Suprapubic skin (tissue), 4 donors: ENCODE results near the gene PBOV1. TPM values are rescaled to one million over a fixed set of nuclear protein-coding genes. Genes with fewer than 3 reads are reported as not detected.

Experiments used
- DNase-seq, 2 donors: peaks; one replicate each; pipeline ENCODE4 v3.0.0-alpha.2; 2019; ENCODE audit warnings: low spot score in 2 of 2
- H3K27ac ChIP-seq: fragments of 200-600 bp; sonication (generic); one replicate; pipeline ENCODE4 v1.5.1; 2019
- H3K27me3 ChIP-seq: fragments of 200-600 bp; sonication (generic); one replicate; pipeline ENCODE4 v1.5.1; 2019
- H3K36me3 ChIP-seq: fragments of 200-600 bp; sonication (generic); one replicate; pipeline ENCODE4 v1.5.1; 2019
- H3K4me1 ChIP-seq: fragments of 200-600 bp; sonication (generic); one replicate; pipeline ENCODE4 v1.5.1; 2019
- H3K4me3 ChIP-seq: fragments of 200-600 bp; sonication (generic); one replicate; pipeline ENCODE4 v1.5.1; 2019; ENCODE audit warnings: mild to moderate bottlenecking
- H3K9me3 ChIP-seq: fragments of 200-600 bp; sonication (generic); one replicate; pipeline ENCODE4 v1.5.1; 2019
- EP300 ChIP-seq: sonication (generic); formaldehyde crosslinking; IDR thresholded peaks from one replicate; pipeline ENCODE4 v1.6.1; 2017; ENCODE audit warnings: antibody characterized with exemption
- POLR2A ChIP-seq, 2 donors: fragments of 450-650 bp; IDR thresholded peaks; one replicate each; pipeline ENCODE4 v1.6.1; 2017; ENCODE audit warnings: antibody characterized with exemption in 2 of 2, mild to moderate bottlenecking in 2 of 2, moderate library complexity in 2 of 2
- POLR2AphosphoS5 ChIP-seq, 3 donors: sonication (generic); formaldehyde crosslinking; IDR thresholded peaks; one replicate each; pipeline ENCODE4 v1.6.1; 2017; ENCODE audit warnings: antibody characterized with exemption in 3 of 3
- WGBS: methylation state at CpG from one replicate; pipeline ENCODE4 v1.1.5; 2018; 5-methylcytosine and 5-hydroxymethylcytosine counted together
- total RNA-seq, 4 donors: library from RNA; depleted of rRNA; stranded (reverse); fragments of >200 nt; gene quantifications; one replicate each; pipeline ENCODE4 v1.1.0, GENCODE V29; 2016
- TF ChIP-seq, protein P1 (sequence below), 2 donors: fragments of 200-600 bp in 1 of 2; fragments of 450-650 bp in 1 of 2; sonication (generic) in 1 of 2; IDR thresholded peaks; one replicate each; pipeline ENCODE4 v1.5.1; 2016 to 2019; ENCODE audit warnings: antibody characterized with exemption in 2 of 2, mild to moderate bottlenecking in 1 of 2, moderate library complexity in 1 of 2

The PBOV1 gene
- total RNA-seq, 4 donors from 2014 or later: not detected

GRCh38 chr6:138187156-138187555, 31.1 kb downstream of the PBOV1 start:
- no peaks in the 10 kb centered on the region for H3K9me3 ChIP-seq
- no peak overlapping the region for H3K27ac ChIP-seq
- H3K4me1 ChIP-seq: no peaks in the 10 kb centered on the region
- H3K27me3 ChIP-seq: no peaks in the 10 kb centered on the region
- H3K4me3 ChIP-seq: no peak overlapping the region
- DNase-seq: no peak
- TF ChIP-seq POLR2A (IDR thresholded peaks at IDR 0.05) (no peak), EP300 (no peak), POLR2AphosphoS5 (IDR thresholded peaks at IDR 0.05) (no peak)
- TF ChIP-seq, protein P1, sequence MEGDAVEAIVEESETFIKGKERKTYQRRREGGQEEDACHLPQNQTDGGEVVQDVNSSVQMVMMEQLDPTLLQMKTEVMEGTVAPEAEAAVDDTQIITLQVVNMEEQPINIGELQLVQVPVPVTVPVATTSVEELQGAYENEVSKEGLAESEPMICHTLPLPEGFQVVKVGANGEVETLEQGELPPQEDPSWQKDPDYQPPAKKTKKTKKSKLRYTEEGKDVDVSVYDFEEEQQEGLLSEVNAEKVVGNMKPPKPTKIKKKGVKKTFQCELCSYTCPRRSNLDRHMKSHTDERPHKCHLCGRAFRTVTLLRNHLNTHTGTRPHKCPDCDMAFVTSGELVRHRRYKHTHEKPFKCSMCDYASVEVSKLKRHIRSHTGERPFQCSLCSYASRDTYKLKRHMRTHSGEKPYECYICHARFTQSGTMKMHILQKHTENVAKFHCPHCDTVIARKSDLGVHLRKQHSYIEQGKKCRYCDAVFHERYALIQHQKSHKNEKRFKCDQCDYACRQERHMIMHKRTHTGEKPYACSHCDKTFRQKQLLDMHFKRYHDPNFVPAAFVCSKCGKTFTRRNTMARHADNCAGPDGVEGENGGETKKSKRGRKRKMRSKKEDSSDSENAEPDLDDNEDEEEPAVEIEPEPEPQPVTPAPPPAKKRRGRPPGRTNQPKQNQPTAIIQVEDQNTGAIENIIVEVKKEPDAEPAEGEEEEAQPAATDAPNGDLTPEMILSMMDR (IDR thresholded peaks at IDR 0.05): no peak
- no peaks in the 10 kb centered on the region for H3K36me3 ChIP-seq
- 93% methylated on average over 4 of the region's 4 CpGs for WGBS

- H3K27me3 ChIP-seq: no peaks in the 10 kb centered on the region
- DNase-seq: no peak
- no peak overlapping the region for H3K4me3 ChIP-seq
- H3K27ac ChIP-seq: no peak overlapping the region
- H3K4me1 ChIP-seq: no peaks in the 10 kb centered on the region
- no peak for TF ChIP-seq POLR2AphosphoS5 (IDR thresholded peaks at IDR 0.05)
- TF ChIP-seq EP300: no peak
- TF ChIP-seq POLR2A (IDR thresholded peaks at IDR 0.05): no peak
- TF ChIP-seq, protein P1 (IDR thresholded peaks at IDR 0.05): no peak
- H3K9me3 ChIP-seq: no peaks in the 10 kb centered on the region
- WGBS: 91% methylated on average over 3 of the region's 3 CpGs
- no peaks in the 10 kb centered on the region for H3K36me3 ChIP-seq
Measured at GRCh38 chr6:138184230-138184629, 34.1 kb downstream of the PBOV1 start.

DNA sequence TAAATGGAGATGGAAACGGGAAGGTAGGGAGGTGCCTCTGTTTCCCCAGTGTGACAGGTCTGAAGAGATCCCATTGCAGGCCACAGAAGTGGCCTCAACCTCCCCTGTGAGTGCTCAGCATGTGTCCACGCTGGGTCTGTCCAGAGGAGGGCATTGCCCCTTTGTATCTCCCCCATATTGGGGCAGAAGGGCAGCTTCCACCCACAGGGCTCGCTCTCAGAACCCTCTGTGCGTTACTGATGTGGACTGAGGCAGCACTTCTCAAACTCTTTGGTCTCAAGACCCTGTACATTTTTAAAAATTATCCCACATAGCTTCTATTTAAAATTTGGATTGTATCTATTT, 34.5 kb downstream of the PBOV1 start:
- H3K4me3 ChIP-seq: no peak overlapping the region
- no peak overlapping the region for H3K27ac ChIP-seq
- H3K9me3 ChIP-seq: peaks cover 2% of the 10 kb centered on the region
- no peaks in the 10 kb centered on the region for H3K27me3 ChIP-seq
- WGBS: 85% methylated on average over 4 of the region's 4 CpGs
- no peaks in the 10 kb centered on the region for H3K4me1 ChIP-seq
- no peak for DNase-seq
- TF ChIP-seq POLR2A (IDR thresholded peaks at IDR 0.05): no peak
- TF ChIP-seq, protein P1 (IDR thresholded peaks at IDR 0.05): no peak
- no peak for TF ChIP-seq EP300
- TF ChIP-seq POLR2AphosphoS5 (IDR thresholded peaks at IDR 0.05): no peak
- H3K36me3 ChIP-seq: no peaks in the 10 kb centered on the region

GRCh38 chr6:138182939-138183789, 35.1 kb downstream of the PBOV1 start:
- Histone ChIP-seq H3K27me3 (no peaks in the 10 kb centered on the region), H3K36me3 (no peaks in the 10 kb centered on the region), H3K4me1 (no peaks in the 10 kb centered on the region), H3K4me3 (no peak overlapping the region), H3K27ac (no peak overlapping the region), H3K9me3 (peaks cover 6% of the 10 kb centered on the region)
- 63% methylated on average over 8 of the region's 8 CpGs for WGBS
- no peak for DNase-seq
- TF ChIP-seq, protein P1 (IDR thresholded peaks at IDR 0.05): no peak
- TF ChIP-seq POLR2A (IDR thresholded peaks at IDR 0.05) (no peak), EP300 (no peak), POLR2AphosphoS5 (IDR thresholded peaks at IDR 0.05) (no peak)

DNA sequence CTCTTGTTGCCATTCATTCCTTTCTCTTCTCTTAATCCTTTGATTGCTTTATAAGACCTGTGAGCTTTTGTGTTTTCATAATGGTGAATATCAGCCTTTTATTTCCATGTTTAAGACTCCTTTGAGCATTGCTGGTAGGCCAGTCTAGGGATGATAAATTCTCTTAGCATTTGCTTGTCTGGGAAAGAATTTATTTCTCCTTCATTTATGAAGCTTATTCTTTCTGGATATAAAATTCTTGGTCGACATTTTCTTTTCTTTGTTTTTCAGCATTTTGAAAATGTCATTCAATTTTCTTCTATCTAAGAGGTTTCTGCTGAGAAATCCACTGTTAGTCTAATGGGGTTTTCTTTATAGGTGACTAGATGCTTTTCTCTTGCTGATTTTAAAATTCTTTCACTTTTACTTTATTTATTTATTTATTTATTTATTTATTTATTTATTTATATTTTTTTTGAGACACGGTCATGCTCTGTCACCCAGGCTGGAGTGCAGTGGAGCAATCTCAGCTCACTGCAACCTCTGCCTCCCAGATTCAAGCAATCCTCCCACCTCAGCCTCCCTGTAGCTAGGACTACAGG, 41.5 kb downstream of the PBOV1 start:
- Histone ChIP-seq H3K27ac (no peak overlapping the region), H3K4me1 (no peaks in the 10 kb centered on the region), H3K9me3 (peaks cover 20% of the 10 kb centered on the region), H3K4me3 (no peak overlapping the region), H3K36me3 (no peaks in the 10 kb centered on the region), H3K27me3 (no peaks in the 10 kb centered on the region)
- TF ChIP-seq POLR2A (IDR thresholded peaks at IDR 0.05): no peak
- no peak for TF ChIP-seq EP300
- no peak for TF ChIP-seq POLR2AphosphoS5 (IDR thresholded peaks at IDR 0.05)
- TF ChIP-seq, protein P1 (IDR thresholded peaks at IDR 0.05): no peak
- WGBS: 97% methylated on average over 2 of the region's 2 CpGs
- no peak for DNase-seq
